HepG2 (cell line): Measurements from ENCODE around the gene PRRT2. TPM values are rescaled to one million over a fixed set of nuclear protein-coding genes. Genes with fewer than 3 reads are reported as not detected.

Experiments used
- AGO2 ChIP-seq: fragments of 200-400 bp; formaldehyde crosslinking; optimal IDR thresholded peaks from 2 replicates; pipeline ENCODE3; 2017; ENCODE audit warnings: mild to moderate bottlenecking, low read depth, low read length, moderate library complexity
- ATF7 ChIP-seq, 2 experiments: fragments of 450-650 bp in 1 of 2; sonication (generic) in 1 of 2; formaldehyde crosslinking in 1 of 2; IDR thresholded peaks; 2 replicates each; pipeline versions ENCODE4 v1.4.0 to v1.6.1; 2016 to 2020; ENCODE audit warnings: antibody characterized with exemption in 1 of 2, mild to moderate bottlenecking in 1 of 2, missing genetic modification reagents in 1 of 2
- EHMT2 ChIP-seq: fragments of 200-600 bp; sonication (generic); IDR thresholded peaks from 2 replicates; pipeline ENCODE4 v1.7.0; 2017; ENCODE audit warnings: antibody characterized with exemption, low read depth, low read length, borderline replicate concordance
- FOXK2 ChIP-seq: fragments of 450-650 bp; IDR thresholded peaks from 2 replicates; pipeline ENCODE4 v1.6.1; 2016
- HCFC1 ChIP-seq: fragments of 150-350 bp; IDR thresholded peaks from 2 replicates; pipeline ENCODE4 v1.6.1; 2014; ENCODE audit warnings: low read depth, low read length
- HOXA7 ChIP-seq: sonication (generic); formaldehyde crosslinking; IDR thresholded peaks from 2 replicates; pipeline ENCODE4 v1.8.1; 2022; ENCODE audit warnings: mild to moderate bottlenecking, missing genetic modification reagents, moderate library complexity
- ISL2 ChIP-seq: sonication (generic); formaldehyde crosslinking; IDR thresholded peaks from 2 replicates; pipeline ENCODE4 v1.5.0; 2020; ENCODE audit warnings: missing genetic modification reagents
- KLF11 ChIP-seq: IDR thresholded peaks from 2 replicates; pipeline ENCODE4 v1.6.1; 2016; ENCODE audit warnings: missing compliant biosample characterization
- NFYC ChIP-seq: IDR thresholded peaks from 2 replicates; pipeline ENCODE4 v1.6.1; 2016; ENCODE audit warnings: missing genetic modification reagents, missing compliant biosample characterization
- PHF8 ChIP-seq: sonication (generic); formaldehyde crosslinking; IDR thresholded peaks from 2 replicates; pipeline ENCODE4 v1.5.0; 2020; ENCODE audit warnings: missing genetic modification reagents
- REPIN1 ChIP-seq: sonication (generic); formaldehyde crosslinking; IDR thresholded peaks from 2 replicates; pipeline ENCODE4 v1.8.0; 2022; ENCODE audit warnings: missing genetic modification reagents, low read depth, mild to moderate bottlenecking, borderline replicate concordance
- RXRA ChIP-seq: sonication (generic); formaldehyde crosslinking; IDR thresholded peaks from 2 replicates; pipeline ENCODE4 v1.5.1; 2020; ENCODE audit warnings: missing genetic modification reagents
- SMARCC2 ChIP-seq: fragments of 450-650 bp; IDR thresholded peaks from 2 replicates; pipeline ENCODE4 v1.6.1; 2017; ENCODE audit warnings: antibody characterized with exemption, mild to moderate bottlenecking
- SOX6 ChIP-seq, 2 experiments: fragments of 450-650 bp in 1 of 2; sonication (generic) in 1 of 2; formaldehyde crosslinking in 1 of 2; IDR thresholded peaks; 2 replicates each; pipeline versions ENCODE4 v1.4.0 to v1.6.1; 2017 to 2020; ENCODE audit warnings: antibody characterized with exemption in 1 of 2, mild to moderate bottlenecking in 1 of 2, missing genetic modification reagents in 1 of 2
- TOPORS ChIP-seq: sonication (generic); formaldehyde crosslinking; IDR thresholded peaks from 2 replicates; pipeline ENCODE4 v1.8.0; 2023; ENCODE audit warnings: mild to moderate bottlenecking, missing genetic modification reagents
- ZBTB20 ChIP-seq: sonication (generic); formaldehyde crosslinking; IDR thresholded peaks from 2 replicates; pipeline ENCODE4 v1.8.1; 2023; ENCODE audit warnings: missing genetic modification reagents, low read depth, mild to moderate bottlenecking, borderline replicate concordance
- ZNF441 ChIP-seq: sonication (generic); formaldehyde crosslinking; IDR thresholded peaks from 2 replicates; pipeline ENCODE4 v1.7.0; 2021; ENCODE audit warnings: missing genetic modification reagents, borderline replicate concordance
- polyA plus RNA-seq, 8 experiments: library from polyadenylated mRNA; depleted of rRNA in 3 of 8; stranded (reverse) in 7 of 8; unstranded in 1 of 8; fragments of >200 nt; fragmentation: Illumina TruSeq in 4 of 8; extraction: Trizol in 4 of 8; gene quantifications; 2 replicates each; pipeline versions ENCODE4 v1.2.1 to v1.2.3, GENCODE V29; 2011 to 2016; ENCODE audit warnings: low read depth in 4 of 8, missing spikeins in 1 of 8, mixed read lengths in 1 of 8; ENCODE audit not compliant: insufficient read depth in 1 of 8
- total RNA-seq, 5 experiments: library from RNA; depleted of rRNA; stranded (reverse); fragments of >200 nt; fragmentation: Illumina TruSeq; extraction: Trizol; gene quantifications; 2 replicates each; pipeline ENCODE4 v1.2.3, GENCODE V29; 2016; ENCODE audit warnings: low read depth in 1 of 5
- TF ChIP-seq, protein P1 (sequence below): sonication (generic); formaldehyde crosslinking; IDR thresholded peaks from 2 replicates; pipeline ENCODE4 v1.5.0; 2020; ENCODE audit warnings: missing genetic modification reagents
- TF ChIP-seq, protein P2 (sequence below): sonication (generic); formaldehyde crosslinking; IDR thresholded peaks from 2 replicates; pipeline ENCODE4 v1.4.0; 2020; ENCODE audit warnings: low read depth, missing genetic modification reagents
- TF ChIP-seq, protein P3 (sequence below): sonication (generic); formaldehyde crosslinking; IDR thresholded peaks from 2 replicates; pipeline ENCODE4 v1.4.0; 2020; ENCODE audit warnings: mild to moderate bottlenecking, missing genetic modification reagents

PRRT2 gene
- total and polyA plus RNA-seq, 2 of the 13 experiments (the other 11 are each of a cell fraction or from before 2014, with no cell fraction given), result 0.51 to 1.1 TPM

DNA sequence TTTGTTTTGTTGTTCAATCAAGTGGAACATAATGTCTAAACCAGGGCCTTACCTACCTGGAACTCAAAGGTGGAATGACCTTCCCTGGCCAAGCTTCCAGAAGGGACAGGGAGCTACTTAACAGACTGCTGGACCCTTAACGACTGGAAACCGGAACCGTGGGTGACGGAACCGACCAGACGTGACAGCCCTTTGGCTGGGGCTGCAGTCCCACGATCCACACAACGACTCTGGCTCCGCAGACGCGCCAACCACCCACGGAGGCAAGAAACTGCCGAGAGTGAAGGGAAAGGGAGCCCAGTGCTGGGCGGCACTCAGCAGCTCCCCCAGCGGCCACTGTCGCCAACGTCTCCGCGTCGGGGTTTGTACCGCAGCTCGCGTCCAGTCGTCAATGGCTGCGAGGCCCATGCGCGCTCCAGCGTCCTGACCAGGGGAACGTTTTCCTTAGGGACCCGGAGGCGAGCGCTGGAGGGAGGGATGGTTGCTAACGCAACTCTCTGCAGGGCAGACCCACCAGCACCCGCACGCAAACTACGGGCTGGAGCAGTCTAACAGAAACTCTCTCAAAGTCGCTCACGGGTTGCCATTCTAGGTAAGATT lies 27.0 kb upstream of the PRRT2 start (continued):
- TF ChIP-seq, protein P1, sequence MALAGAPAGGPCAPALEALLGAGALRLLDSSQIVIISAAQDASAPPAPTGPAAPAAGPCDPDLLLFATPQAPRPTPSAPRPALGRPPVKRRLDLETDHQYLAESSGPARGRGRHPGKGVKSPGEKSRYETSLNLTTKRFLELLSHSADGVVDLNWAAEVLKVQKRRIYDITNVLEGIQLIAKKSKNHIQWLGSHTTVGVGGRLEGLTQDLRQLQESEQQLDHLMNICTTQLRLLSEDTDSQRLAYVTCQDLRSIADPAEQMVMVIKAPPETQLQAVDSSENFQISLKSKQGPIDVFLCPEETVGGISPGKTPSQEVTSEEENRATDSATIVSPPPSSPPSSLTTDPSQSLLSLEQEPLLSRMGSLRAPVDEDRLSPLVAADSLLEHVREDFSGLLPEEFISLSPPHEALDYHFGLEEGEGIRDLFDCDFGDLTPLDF (CRISPR knock-in tag), result no peak
- no peak for TF ChIP-seq FOXK2
- peak; percentile 42; the same call in 1 of the 2 replicates for TF ChIP-seq ZBTB20
- TF ChIP-seq REPIN1 (CRISPR knock-in tag), result peak; percentile 61; the same call in 1 of the 2 replicates
- no peak for TF ChIP-seq NFYC (CRISPR knock-in tag)
- TF ChIP-seq SOX6 (IDR thresholded peaks at IDR 0.05), result no peak
- peak; percentile 50 for TF ChIP-seq SOX6 (CRISPR knock-in tag; IDR thresholded peaks at IDR 0.05)
- no peak for TF ChIP-seq AGO2
- TF ChIP-seq HOXA7 (CRISPR knock-in tag), result no peak
- TF ChIP-seq, protein P2, sequence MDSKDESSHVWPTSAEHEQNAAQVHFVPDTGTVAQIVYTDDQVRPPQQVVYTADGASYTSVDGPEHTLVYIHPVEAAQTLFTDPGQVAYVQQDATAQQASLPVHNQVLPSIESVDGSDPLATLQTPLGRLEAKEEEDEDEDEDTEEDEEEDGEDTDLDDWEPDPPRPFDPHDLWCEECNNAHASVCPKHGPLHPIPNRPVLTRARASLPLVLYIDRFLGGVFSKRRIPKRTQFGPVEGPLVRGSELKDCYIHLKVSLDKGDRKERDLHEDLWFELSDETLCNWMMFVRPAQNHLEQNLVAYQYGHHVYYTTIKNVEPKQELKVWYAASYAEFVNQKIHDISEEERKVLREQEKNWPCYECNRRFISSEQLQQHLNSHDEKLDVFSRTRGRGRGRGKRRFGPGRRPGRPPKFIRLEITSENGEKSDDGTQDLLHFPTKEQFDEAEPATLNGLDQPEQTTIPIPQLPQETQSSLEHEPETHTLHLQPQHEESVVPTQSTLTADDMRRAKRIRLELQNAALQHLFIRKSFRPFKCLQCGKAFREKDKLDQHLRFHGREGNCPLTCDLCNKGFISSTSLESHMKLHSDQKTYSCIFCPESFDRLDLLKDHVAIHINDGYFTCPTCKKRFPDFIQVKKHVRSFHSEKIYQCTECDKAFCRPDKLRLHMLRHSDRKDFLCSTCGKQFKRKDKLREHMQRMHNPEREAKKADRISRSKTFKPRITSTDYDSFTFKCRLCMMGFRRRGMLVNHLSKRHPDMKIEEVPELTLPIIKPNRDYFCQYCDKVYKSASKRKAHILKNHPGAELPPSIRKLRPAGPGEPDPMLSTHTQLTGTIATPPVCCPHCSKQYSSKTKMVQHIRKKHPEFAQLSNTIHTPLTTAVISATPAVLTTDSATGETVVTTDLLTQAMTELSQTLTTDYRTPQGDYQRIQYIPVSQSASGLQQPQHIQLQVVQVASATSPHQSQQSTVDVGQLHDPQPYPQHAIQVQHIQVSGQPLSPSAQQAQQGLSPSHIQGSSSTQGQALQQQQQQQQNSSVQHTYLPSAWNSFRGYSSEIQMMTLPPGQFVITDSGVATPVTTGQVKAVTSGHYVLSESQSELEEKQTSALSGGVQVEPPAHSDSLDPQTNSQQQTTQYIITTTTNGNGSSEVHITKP (CRISPR knock-in tag), result 0 out of 2 replicates have a peak, but pooled peaks have one; percentile 43
- TF ChIP-seq HCFC1, result no peak; the same call in 1 of the 2 replicates
- no peak for TF ChIP-seq ZNF441
- TF ChIP-seq, protein P3, sequence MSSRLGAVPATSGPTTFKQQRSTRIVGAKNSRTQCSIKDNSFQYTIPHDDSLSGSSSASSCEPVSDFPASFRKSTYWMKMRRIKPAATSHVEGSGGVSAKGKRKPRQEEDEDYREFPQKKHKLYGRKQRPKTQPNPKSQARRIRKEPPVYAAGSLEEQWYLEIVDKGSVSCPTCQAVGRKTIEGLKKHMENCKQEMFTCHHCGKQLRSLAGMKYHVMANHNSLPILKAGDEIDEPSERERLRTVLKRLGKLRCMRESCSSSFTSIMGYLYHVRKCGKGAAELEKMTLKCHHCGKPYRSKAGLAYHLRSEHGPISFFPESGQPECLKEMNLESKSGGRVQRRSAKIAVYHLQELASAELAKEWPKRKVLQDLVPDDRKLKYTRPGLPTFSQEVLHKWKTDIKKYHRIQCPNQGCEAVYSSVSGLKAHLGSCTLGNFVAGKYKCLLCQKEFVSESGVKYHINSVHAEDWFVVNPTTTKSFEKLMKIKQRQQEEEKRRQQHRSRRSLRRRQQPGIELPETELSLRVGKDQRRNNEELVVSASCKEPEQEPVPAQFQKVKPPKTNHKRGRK (CRISPR knock-in tag), result no peak
- TF ChIP-seq PHF8 (CRISPR knock-in tag), result peak; percentile 60
- TF ChIP-seq TOPORS (CRISPR knock-in tag), result 0 out of 2 replicates have a peak, but pooled peaks have one; percentile 17
- TF ChIP-seq EHMT2, result no peak
- no peak for TF ChIP-seq SMARCC2
- TF ChIP-seq RXRA (CRISPR knock-in tag), result peak; percentile 67
- no peak for TF ChIP-seq ATF7 (IDR thresholded peaks at IDR 0.05)
- TF ChIP-seq ATF7 (CRISPR knock-in tag; IDR thresholded peaks at IDR 0.05), result no peak
- TF ChIP-seq ISL2, result no peak; the same call in 1 of the 2 replicates
- peak; percentile 32; the same call in 1 of the 2 replicates for TF ChIP-seq KLF11
